Osteoblast (primary cell): ENCODE measurements around the gene COL8A2. TPM values are rescaled to one million over a fixed set of nuclear protein-coding genes. Genes with fewer than 3 reads are reported as not detected.

Experiments used
- DNase-seq: peaks from one replicate; pipeline ENCODE4 v3.0.0; 2011; ENCODE audit warnings: low spot score, mixed read lengths; ENCODE audit not compliant: insufficient read length; ENCODE audit errors: missing footprints
- H2AFZ ChIP-seq: 2 replicates; pipeline ENCODE4 v1.6.0; 2011; ENCODE audit warnings: mild to moderate bottlenecking, low read length
- H3K27ac ChIP-seq: 2 replicates; pipeline ENCODE4 v1.5.1; 2011; ENCODE audit warnings: mild to moderate bottlenecking, low read depth, low read length, moderate library complexity
- H3K27me3 ChIP-seq: 2 replicates; pipeline ENCODE4 v1.6.0; 2012; ENCODE audit warnings: mild to moderate bottlenecking, control low read depth, inconsistent platforms, low read length, moderate library complexity; ENCODE audit not compliant: insufficient read depth
- H3K36me3 ChIP-seq: 2 replicates; pipeline ENCODE4 v1.5.1; 2011; ENCODE audit warnings: mild to moderate bottlenecking, low read length, control low read depth, moderate library complexity; ENCODE audit not compliant: insufficient read depth
- H3K4me1 ChIP-seq: 2 replicates; pipeline ENCODE4 v1.5.1; 2011; ENCODE audit warnings: mild to moderate bottlenecking, low read length, control low read depth, moderate library complexity; ENCODE audit not compliant: insufficient read depth
- H3K4me2 ChIP-seq: 2 replicates; pipeline ENCODE4 v1.6.0; 2011; ENCODE audit warnings: mild to moderate bottlenecking, low read length; ENCODE audit not compliant: insufficient read depth
- H3K4me3 ChIP-seq: fragments of 200-600 bp; sonication (generic); 3 replicates; pipeline ENCODE4 v1.5.1; 2012; ENCODE audit warnings: mild to moderate bottlenecking, low read length, inconsistent platforms; ENCODE audit not compliant: insufficient read depth
- H3K79me2 ChIP-seq: 2 replicates; pipeline ENCODE4 v1.6.0; 2012; ENCODE audit warnings: mild to moderate bottlenecking, low read length, control low read depth, inconsistent platforms; ENCODE audit not compliant: insufficient read depth
- H3K9me3 ChIP-seq: 2 replicates; pipeline ENCODE4 v1.5.1; 2011; ENCODE audit warnings: low read depth, low read length, control low read depth
- H4K20me1 ChIP-seq: 2 replicates; pipeline ENCODE4 v1.6.0; 2012; ENCODE audit warnings: mild to moderate bottlenecking, low read length, control low read depth; ENCODE audit not compliant: insufficient read depth
- total RNA-seq: library from RNA; depleted of rRNA; stranded (reverse); fragments of >200 nt; gene quantifications from 2 replicates; pipeline ENCODE4 v1.2.3, GENCODE V29; 2012
- TF ChIP-seq, protein P1 (sequence below): IDR thresholded peaks from 2 replicates; pipeline ENCODE4 v1.5.1; 2011; ENCODE audit warnings: mild to moderate bottlenecking, low read depth, low read length, moderate library complexity; ENCODE audit errors: extremely low read depth

The COL8A2 gene
- total RNA-seq, 1 donor = 15.2 TPM

DNA sequence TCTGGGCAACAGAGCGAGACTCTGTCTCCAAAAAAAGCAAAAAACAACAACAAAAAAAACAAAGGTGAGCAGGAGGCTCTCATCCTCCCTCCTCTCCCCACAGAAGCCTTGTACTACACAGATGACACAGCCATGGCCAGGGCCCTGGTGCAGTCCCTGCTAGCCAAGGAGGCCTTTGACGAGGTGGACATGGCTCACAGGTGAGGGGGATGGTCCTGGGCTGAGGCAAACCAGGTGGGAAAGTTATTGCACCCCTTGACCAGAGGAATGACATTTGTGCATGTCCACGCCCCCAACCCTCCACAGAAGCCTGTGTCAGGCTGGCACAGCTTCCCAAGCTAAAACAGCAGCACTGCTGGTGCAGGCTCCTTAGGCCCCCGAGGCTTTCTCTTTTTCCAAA is 33.9 kb downstream of the COL8A2 start:
- H3K9me3 ChIP-seq = no peaks in the 10 kb centered on the region
- TF ChIP-seq, protein P1, sequence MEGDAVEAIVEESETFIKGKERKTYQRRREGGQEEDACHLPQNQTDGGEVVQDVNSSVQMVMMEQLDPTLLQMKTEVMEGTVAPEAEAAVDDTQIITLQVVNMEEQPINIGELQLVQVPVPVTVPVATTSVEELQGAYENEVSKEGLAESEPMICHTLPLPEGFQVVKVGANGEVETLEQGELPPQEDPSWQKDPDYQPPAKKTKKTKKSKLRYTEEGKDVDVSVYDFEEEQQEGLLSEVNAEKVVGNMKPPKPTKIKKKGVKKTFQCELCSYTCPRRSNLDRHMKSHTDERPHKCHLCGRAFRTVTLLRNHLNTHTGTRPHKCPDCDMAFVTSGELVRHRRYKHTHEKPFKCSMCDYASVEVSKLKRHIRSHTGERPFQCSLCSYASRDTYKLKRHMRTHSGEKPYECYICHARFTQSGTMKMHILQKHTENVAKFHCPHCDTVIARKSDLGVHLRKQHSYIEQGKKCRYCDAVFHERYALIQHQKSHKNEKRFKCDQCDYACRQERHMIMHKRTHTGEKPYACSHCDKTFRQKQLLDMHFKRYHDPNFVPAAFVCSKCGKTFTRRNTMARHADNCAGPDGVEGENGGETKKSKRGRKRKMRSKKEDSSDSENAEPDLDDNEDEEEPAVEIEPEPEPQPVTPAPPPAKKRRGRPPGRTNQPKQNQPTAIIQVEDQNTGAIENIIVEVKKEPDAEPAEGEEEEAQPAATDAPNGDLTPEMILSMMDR = no peak
- H3K27ac ChIP-seq = no peak overlapping the region
- no peaks in the 10 kb centered on the region for H3K27me3 ChIP-seq
- peaks cover 41% of the 10 kb centered on the region for H3K79me2 ChIP-seq
- no peak overlapping the region for H2AFZ ChIP-seq
- peaks cover 44% of the 10 kb centered on the region for H3K36me3 ChIP-seq
- H4K20me1 ChIP-seq = peaks cover 10% of the 10 kb centered on the region
- peaks cover 12% of the 10 kb centered on the region for H3K4me1 ChIP-seq
- H3K4me3 ChIP-seq = no peak overlapping the region
- no peak overlapping the region for H3K4me2 ChIP-seq
- DNase-seq = peak; percentile 45

DNA sequence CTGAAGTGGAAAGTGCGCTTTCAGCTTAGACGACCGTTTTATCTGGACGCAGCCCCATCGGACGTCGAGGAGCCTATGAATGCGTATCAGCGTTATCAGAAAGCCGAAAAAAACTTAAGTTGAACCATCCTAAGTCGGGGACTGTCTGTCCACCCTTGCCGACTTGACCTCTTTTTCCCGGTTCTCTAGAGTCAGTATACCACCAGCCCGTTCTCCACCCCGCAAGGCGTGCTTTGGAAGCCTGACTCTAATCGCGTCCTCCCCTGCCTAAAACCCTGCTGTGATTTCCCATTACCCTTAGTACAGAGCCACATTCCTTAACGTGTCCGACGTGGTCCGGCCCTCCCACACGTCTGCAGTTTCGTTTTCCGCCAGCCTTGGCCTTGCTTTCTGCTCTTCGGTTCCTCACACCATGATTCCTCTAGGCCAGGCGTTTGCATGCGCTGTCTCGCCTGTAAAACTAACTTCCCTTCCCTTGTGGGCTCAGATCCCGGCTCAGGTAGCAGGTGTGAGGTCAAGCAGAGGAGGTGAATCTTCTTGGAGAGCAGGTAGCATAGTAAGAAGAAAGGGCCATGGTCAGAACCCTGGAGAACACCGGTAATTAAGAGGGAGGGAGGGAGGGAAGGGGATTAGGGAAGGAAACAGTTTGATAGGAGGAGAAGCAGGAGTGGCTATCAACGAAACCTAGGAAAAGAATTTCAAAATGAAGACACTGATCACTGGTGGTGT is 35.5 kb downstream of the COL8A2 start:
- Histone ChIP-seq H2AFZ (peak overlapping the region; percentile 94), H3K9me3 (no peaks in the 10 kb centered on the region), H3K4me1 (peaks cover 13% of the 10 kb centered on the region), H4K20me1 (peaks cover 10% of the 10 kb centered on the region), H3K4me3 (peak overlapping the region; percentile 92), H3K27ac (peak overlapping the region; percentile 82), H3K79me2 (peaks cover 41% of the 10 kb centered on the region), H3K36me3 (peaks cover 36% of the 10 kb centered on the region), H3K4me2 (peak overlapping the region; percentile 94), H3K27me3 (no peaks in the 10 kb centered on the region)
- TF ChIP-seq, protein P1 = no peak
- DNase-seq = peak; percentile 88

DNA sequence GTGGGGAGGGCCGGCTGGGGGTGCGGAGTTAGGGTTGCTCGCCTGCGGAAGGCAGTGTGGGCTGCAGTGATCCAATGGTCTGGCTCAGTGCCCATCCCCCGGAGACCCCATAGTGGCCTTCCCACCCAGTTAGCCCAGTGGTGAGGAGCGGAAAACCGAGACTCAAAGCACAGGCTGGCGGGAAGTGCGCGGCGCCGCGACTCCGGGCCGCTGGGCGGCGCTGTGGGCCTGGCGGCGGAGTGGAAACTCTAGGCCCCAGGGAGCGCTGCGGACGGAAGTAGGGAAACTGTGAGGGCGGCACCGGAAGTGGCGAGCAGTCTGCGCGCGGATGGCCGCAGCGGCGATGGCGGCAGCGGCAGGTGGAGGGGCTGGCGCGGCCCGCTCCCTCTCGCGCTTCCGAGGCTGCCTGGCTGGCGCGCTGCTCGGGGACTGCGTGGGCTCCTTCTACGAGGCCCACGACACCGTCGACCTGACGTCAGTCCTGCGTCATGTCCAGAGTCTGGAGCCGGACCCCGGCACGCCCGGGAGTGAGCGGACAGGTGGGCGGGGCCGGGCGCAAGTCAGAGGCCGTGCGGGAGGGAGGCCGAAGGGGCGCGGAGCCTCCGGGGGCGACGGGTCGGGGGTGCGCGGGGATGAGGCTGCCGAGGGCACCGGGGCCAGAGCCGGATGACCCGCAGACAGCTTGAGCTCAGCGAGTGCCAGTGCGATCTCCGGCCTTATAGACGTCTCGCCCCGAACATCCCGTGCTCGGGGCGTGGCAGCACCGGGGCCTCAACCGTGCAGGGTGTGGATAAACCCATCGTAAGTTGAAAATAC is 36.2 kb downstream of the COL8A2 start, which contains the start of gene ADPRS:
Gene ADPRS (plus strand): TSS at position 316 of the 816 bp plus-strand sequence. CDS start 13 bp downstream, at position 329.
- peak within 1 kb of the TSS; percentile 94 for H2AFZ ChIP-seq
- H3K36me3 ChIP-seq = peaks cover 29% of the 10 kb centered on the region
- peaks cover 10% of the 10 kb centered on the region for H4K20me1 ChIP-seq
- H3K27ac ChIP-seq = peak within 1 kb of the TSS; percentile 82
- peak within 1 kb of the TSS; percentile 94 for H3K4me2 ChIP-seq
- no peaks in the 10 kb centered on the region for H3K9me3 ChIP-seq
- H3K4me1 ChIP-seq = peaks cover 17% of the 10 kb centered on the region
- TF ChIP-seq, protein P1 = peak; percentile 91
- peaks cover 41% of the 10 kb centered on the region for H3K79me2 ChIP-seq
- H3K4me3 ChIP-seq = peak within 1 kb of the TSS; percentile 92
- DNase-seq = peak; percentile 99
- H3K27me3 ChIP-seq = no peaks in the 10 kb centered on the region

DNA sequence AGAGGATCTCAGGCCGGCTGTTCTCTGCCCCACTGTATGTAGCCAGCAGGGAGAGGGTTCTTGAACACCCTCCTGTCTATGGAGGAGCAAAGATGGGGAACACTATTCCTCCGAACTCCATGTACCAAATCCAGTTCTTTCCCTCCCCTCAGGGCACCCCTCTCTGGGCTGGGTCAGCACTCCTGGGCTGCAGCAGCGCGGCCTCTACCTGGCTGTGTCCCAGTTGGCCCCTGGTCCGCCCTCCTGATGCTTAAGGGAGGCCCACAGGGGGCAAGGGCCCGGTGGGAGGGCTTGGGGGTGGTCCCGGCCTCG is 36.8 kb downstream of the COL8A2 start:
- peaks cover 17% of the 10 kb centered on the region for H3K4me1 ChIP-seq
- peak overlapping the region; percentile 94 for H3K4me2 ChIP-seq
- H3K27ac ChIP-seq = peak overlapping the region; percentile 28
- DNase-seq = no peak
- H3K4me3 ChIP-seq = peak overlapping the region; percentile 92
- peak overlapping the region; percentile 94 for H2AFZ ChIP-seq
- peaks cover 23% of the 10 kb centered on the region for H3K36me3 ChIP-seq
- TF ChIP-seq, protein P1 = no peak
- no peaks in the 10 kb centered on the region for H3K9me3 ChIP-seq
- peaks cover 5% of the 10 kb centered on the region for H4K20me1 ChIP-seq
- H3K79me2 ChIP-seq = peaks cover 39% of the 10 kb centered on the region
- no peaks in the 10 kb centered on the region for H3K27me3 ChIP-seq
